Embryonic facial prominence (tissue), 1 donor: ENCODE measurements around the gene OPCML.

Experiments used
- DNase-seq: peaks from one replicate; pipeline ENCODE4 v3.0.0-alpha.2; 2016; ENCODE audit errors: extremely low spot score

The OPCML gene

GRCh38 chr11:132983641-132983978 lies 548.7 kb downstream of the OPCML start:
- DNase-seq, result no peak

DNA sequence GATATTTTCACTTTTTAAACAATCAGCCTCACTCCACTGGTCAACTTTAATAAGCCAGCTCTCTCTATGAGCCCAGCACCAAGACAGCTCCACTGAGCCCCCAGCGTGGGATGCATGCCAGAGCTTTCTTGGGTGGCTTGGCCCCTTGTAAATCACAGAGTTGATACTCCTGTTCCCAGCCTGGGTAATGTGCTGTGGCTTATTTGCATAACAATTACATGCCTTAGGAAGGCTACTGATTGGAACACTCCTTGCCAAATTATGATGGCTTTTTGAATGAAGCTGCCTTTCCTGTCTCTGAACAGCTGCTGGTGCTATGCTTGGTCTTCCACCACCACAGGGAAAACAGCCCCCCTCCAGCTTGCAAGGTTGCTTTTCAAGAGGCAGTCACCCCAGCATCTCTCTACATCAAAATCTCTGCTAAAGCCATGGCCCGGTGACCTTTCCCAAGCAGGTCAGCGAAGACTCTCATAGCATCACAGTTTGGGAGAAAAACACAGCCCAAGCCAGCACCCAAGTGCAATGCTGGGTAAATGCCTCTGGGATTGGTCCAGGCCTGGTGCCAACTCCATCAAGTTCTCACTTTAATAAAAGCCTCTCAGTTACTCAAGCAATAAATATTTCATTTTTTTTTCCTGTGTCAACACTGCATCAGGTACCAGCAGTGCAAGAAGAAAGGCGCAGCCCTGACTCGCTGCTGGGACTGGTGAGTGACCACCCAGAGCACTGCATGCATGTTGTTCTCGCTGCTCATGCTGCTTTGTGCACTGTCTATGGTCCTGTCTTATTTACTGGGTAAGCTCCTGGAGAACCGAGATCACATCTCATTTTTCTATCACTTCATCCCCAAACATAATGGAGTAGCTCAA lies 549.3 kb downstream of the OPCML start:
- no peak for DNase-seq

- DNase-seq, result no peak
These were observed 551.0 kb downstream of the OPCML start for GRCh38 chr11:132981131-132981956.

DNA sequence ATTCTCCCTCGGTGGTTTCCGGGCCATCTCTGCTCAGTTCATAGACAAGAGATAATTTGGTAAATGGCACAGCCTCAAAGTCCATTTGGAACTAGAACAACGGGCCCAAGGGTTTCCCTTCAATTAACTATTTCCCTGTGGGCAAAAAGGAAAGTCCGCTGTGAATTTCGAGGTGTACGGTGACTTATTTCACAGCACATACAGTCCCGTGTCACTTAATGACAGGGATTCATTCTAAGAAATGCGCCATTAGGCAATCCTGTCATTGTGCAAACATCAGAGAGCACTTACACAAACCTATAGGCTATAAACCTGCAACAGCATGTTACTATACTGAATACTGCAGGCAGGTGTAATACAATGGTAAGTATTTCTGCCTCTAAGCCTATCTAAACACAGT lies 551.6 kb downstream of the OPCML start:
- DNase-seq, result no peak

DNA sequence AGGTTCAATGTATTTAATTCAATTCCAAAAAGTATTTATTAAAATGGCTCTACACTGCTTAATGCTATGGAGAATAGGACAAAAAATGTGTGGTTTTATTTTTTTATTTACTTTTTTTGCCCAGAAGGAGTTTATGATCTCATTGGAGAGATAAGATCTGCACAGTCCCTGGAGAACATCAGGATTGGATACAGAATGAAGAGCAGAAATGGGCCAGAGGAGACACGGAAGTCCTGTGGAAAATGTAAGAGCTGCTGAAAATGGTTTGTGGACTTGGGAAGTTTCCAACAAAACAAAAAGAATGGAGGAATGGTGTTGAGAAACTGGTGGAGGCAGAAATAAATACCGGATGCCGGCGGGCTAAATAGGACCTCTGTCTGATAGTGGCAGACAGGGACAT lies 554.6 kb downstream of the OPCML start:
- no peak for DNase-seq

DNA sequence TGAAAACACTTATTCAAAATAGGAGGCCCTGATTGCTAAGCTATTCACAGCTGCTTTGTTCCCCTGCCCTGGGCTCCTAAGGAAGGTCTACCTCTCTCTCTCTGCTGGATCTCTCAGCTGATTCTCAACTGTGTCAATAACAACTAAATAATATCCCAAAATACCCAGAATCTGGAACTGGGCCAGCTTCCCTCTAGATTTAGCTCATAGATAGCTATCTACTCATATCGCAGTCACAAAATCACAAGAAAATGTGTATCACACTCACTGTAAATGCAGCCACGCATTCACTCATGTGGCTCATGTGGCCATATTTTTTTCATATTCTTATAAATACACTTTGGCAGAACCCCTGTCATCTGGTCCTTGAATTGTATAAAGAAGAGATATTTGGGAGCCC lies 555.1 kb downstream of the OPCML start:
- DNase-seq, result no peak

GRCh38 chr11:132976115-132976514 lies 556.2 kb downstream of the OPCML start:
- no peak for DNase-seq

DNA sequence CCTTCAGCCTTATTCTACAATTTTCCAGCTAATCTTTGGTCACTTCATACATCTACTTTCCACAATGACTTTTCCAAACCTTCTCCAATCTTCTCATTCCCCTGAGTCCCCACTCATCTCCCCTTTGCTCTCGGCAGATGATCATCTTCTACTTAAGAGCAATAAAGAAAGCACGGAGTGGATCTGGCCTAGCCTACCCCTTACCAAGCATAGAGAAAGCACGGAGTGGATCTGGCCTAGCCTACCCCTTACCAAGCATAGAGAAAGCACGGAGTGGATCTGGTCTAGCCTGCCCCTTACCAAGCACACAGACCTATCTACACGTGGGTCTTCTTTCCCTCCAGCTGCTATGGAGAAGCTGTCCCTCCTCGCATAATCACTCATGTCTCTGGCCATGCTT lies 558.6 kb downstream of the OPCML start:
- DNase-seq, result no peak

- no peak for DNase-seq
These were observed 559.7 kb downstream of the OPCML start for GRCh38 chr11:132972565-132972964.

DNA sequence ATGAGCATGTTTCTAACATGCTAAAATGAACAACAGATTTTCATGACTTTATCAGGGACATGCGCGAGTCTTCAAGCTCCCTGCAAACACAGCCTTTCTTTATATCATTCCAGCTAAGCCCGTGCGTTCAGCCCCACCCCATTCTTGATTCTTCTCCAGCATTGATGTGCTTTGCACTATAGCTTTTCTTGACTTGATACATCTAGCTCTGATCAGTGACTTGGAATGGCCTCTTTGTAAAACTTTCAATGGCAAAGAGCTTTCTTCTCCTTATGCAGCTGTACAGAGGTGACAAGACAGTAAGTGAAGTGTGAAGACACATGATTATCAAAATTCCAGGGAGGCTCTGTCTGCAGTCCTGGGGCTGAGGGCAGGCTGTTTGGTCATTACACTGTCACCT lies 561.0 kb downstream of the OPCML start:
- DNase-seq, result no peak

DNA sequence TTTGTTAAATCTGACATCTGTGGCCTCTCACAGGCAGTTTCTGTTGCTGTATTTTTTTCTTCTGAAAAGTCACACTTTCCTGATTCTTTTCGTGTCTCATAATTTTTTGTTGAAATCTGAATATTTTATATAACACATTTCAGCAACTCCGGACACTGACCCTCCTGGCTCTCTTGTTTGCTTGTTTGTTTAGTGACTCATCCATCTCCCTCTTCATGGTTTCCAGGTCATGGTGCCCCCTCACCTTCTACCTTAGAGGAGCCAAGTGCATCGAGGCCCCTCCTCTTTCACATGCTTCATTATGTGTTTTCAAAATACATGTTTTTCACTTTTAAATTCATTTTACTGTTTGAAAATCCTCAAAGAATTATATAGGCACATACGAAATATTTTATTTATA lies 562.4 kb downstream of the OPCML start:
- no peak for DNase-seq

- DNase-seq, result no peak
These were observed 570.3 kb downstream of the OPCML start for GRCh38 chr11:132962041-132962440.

DNA sequence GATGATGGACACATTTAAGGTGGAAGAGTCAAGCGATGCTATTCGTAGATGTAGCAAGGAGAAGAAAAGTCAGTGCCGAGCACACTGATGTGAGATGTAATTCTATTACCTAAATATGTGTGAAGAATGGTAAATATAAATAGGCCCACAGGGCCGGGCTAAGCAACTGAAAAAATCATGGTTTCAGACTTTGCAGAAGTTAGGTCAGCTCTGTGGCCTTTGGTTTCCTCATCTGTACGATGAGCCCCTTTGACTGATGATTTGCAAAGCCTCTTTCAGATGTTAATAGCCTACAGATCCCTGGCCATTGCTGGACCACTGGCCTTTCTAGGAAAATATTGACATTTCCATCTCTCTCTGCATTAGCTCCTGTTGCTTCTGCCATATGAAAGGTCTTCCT lies 570.8 kb downstream of the OPCML start:
- no peak for DNase-seq

GRCh38 chr11:132960273-132961078 lies 571.8 kb downstream of the OPCML start:
- no peak for DNase-seq

- no peak for DNase-seq
These were observed 572.6 kb downstream of the OPCML start for GRCh38 chr11:132959693-132960092.

GRCh38 chr11:132957881-132958280 lies 574.4 kb downstream of the OPCML start:
- DNase-seq, result no peak

GRCh38 chr11:132948252-132948651 lies 584.0 kb downstream of the OPCML start:
- DNase-seq, result no peak

- DNase-seq, result no peak
These were observed 587.7 kb downstream of the OPCML start for GRCh38 chr11:132944569-132944944.

GRCh38 chr11:132943706-132944568 lies 588.4 kb downstream of the OPCML start:
- DNase-seq, result no peak

DNA sequence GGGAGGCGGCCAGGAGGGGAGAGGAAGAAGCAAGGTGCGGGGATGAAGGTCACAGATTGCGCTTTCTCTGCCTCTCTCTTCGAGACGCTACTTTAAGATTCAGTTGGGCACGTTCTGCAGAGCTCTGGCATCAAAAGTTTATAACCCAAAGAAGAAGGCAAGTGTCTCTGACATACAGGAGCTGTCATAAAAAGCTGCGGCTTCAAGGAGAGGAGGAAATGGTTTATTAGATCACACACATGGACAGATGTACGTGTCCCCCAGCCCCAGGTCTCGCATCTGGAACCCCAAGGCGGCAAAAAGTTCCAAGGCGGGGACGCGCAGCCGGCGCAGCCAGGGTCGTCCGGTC lies 589.0 kb downstream of the OPCML start:
- no peak for DNase-seq

- no peak for DNase-seq
These were observed 589.5 kb downstream of the OPCML start for GRCh38 chr11:132942611-132943356.
